Ureter (tissue), 1 donor: Measurements from ENCODE around the gene SHQ1. TPM values are rescaled to one million over a fixed set of nuclear protein-coding genes. Genes with fewer than 3 reads are reported as not detected.
A peak's percentile ranks its signal among the peaks of the same experiment; 100 is the strongest.

Experiments
- DNase-seq: peaks from one replicate; pipeline ENCODE4 v3.0.0-alpha.2; 2020; ENCODE audit warnings: low spot score
- total RNA-seq: library from RNA; stranded (reverse); gene quantifications from one replicate; pipeline ENCODE4 v1.2.4, GENCODE V29; 2023
- donor health status: DM: yes; HTN: yes; CAD: no.

The SHQ1 gene
- total RNA-seq = 31.4 TPM

DNA sequence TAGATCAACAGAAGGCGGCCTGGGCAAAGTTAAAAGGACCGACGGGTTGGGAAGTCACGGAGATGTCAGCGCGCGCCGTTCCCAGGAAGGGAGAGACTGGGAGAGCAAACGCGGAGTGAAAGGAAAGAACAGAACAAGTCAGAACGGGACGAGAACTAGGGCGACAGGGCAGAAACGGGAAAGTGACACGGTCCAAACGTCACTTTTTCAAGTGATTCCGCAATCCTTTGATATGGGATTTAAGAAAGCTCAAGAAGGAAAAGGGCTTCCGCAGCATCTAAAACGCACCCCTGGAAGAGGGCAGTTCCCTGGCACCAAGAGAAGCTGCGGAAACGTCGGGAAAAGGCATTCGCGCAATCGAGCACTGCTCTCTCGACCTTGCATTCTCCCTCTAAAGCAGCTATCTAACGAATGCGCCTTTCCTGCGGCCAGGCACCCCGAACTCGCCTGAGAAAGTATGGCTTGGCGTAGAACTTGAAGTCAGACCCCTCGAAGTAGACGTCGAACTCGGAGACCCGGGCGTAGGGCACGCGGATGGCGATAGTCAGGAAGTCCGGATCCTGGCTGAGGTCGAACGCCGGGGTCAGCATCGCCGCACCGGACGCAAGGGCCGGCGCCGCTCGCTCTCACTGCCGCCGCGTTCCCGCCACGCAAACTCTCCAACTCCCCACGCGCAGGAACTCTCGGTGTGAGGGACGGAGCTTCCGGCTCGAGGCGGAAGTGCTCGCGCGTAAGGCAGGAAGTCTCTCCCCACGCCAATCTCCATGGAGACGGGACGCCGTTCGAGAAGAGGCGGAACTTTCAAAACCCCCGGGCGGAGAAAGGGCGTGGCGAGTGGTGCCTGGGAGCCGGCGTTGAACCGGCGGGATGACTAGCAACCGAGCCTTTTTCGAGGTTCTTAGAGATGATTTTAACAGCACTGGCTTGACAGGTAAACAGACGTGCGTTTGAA is at the start of gene SHQ1:
SHQ1 (minus strand) TSS at position 695 of the 952 bp plus-strand sequence; CDS start at position 590, 105 bp downstream.
- peak; percentile 96 for DNase-seq

DNA sequence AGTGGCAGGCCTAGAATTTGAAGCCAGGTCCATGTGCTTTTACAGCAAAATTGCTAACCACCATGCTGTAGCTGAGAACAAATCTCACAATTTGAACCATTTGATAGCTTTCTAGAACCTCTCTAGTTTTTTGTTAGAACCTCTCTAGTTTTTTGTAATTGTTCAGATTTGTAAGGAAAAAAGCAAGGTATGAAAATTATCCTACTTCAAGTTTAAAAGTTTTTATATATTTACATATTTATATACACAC is 49.4 kb upstream of the SHQ1 start:
- no peak for DNase-seq

GRCh38 chr3:72896996-72897757 is 48.9 kb upstream of the SHQ1 start:
- DNase-seq = no peak

DNA sequence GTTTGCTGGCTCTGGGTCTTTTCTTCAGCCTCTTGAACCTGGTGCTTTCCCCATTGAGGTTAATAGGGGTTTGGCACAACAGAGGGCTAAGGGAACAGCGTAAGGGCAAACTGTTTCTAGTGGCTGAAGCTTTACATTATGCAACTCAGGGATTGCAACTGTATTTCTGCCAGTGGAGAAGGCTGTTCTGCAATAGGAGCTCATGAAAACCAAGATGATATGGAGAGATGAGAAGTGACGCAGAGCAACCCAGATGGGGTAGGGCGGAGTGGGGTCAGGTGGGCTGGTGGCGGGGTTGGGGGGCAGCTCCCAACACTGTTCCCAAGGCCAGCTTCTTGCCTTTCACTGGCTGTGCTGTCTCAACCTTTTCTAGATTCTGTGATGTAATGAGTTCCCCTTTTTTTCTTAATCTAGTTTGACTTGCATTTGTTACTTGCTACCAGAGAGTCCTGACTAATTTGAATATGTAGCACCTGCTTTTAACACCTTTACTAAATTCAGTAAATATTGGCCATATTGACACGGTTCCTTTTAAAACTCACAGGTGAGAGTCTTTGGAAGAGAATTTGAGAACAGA is 46.8 kb upstream of the SHQ1 start:
- no peak for DNase-seq

DNA sequence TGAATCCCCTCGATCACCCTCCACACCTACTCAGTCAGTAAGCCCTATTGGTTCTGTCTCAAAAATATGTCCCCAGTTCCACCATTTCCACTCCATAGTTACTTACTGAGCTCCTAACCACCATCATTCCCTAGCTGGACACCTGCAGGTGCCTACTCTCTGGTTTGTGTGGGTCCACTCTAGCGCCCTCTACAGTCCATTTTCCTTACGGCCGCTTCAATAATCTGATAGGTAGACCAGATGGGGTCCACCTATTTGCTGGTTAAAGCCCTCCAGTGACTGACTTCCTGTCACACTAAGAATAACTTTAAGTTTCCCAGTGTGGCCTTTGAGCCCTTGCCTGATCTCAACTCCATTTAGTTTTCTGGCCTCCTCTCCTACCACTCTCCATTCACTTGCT is 44.6 kb upstream of the SHQ1 start:
- DNase-seq = no peak

- DNase-seq = no peak
Observed at GRCh38 chr3:72892081-72892775, 44.0 kb upstream of the SHQ1 start.

DNA sequence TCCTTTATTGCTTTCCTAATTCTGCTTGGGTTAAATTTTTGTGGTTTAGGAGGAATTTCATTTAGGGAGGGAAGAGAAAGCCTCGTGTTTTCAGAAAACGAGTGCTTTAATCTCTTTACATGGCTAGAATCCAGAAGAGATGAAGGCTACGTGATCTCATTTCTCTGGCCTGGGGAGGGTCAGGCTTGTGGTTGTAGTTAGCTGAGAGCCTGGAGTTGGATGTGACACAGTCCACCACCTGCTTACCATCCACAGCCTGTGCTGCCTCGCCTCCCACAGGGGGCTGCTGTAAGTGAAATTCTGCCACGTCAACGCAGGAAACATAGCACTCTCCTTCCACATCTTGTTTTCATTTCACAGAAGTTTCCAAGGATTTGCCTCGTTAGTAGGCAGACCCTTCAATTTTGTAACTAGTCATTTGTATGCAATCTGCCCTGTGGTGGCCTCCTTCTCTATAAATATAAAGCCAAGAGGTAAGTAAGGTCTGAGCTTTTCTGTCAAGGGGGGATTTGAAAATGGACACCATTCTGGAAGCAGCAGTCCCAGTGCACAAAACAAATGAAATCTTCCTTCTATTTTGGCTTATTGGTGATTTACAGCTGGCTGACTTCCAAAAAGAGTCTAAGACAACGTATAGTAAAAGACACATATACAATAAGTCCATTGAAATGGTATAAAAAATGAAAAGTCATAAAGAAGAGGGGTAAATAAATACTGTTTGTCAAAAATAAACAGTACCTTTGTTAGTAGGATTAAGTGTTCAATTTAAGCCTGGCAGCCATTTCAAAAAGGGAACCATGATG is 43.0 kb upstream of the SHQ1 start:
- no peak for DNase-seq

GRCh38 chr3:72890166-72890925 is 42.1 kb upstream of the SHQ1 start:
- DNase-seq = no peak

DNA sequence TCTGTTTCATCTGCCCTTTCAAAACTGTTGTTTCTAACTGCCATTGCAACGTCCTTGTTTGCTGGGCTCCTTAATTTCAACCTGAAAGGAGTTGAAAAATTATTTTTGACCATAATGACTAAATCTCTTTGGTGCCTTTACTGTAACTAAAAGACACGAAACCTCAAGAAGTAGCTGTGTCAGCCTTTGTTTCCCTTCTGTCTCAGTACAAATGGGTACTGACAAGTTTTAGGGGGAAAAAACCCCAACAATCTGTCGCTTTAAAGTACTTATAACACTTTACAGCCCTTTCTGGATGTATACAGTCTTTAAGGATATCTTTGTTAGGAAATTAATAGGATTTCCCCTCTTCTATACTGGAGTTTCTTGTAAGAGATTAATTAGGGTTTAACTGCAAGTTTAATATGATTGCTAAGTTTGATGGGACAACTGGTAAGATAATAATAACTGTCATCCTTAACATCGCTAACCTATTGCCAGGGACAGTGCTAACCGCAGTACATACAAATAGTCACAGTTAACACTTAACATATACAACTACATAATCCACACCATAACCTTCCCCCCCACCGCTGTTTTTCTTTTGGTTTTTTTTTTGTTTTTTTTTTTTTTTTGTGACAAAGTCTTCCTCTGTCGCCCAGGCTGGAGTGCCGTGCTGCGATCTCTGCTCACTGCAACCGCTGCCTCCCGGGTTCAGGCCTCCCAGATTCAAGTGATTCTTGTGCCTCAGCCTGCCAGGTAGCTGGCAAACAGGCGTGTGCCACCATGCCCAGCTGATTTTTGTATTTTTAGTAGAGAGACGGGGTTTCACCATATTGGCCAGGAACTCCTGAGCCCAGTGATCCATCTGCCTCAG is 41.3 kb upstream of the SHQ1 start:
- DNase-seq = no peak

DNA sequence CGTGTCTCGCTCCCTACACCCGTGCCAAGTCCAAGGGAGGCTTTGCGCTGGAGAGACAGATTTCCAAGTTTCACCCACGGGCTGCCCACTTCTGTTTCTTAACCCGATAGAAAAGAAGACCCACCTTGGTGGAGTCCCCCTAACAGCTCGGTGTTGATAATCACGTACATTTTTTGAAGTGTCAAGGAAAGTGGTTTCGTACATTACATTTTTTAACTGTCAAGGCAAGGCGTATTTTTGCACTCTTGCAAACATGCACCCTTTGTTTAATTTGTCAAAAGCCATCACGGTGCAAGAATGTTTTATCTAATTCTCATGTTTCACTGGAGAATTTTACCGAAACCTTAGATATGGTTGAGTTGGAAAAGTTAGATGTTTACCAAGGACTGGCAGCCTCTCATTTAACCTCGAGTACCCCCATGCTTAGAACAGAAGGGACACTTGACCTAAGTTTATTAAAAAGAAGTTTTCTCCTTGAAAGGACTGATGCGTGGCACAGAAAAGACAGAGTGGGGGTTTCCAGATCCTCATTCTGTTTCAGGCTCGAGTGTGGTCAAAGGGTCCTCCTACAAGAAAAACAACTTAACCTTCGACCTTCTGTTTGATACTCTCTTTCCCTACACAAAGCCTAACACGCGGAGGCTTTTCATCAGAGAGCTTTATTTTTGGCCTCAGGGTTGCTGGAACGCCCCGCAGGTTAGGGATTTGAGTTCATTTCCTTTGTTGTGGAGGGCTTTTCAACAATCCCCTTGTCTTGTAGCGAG is 40.5 kb upstream of the SHQ1 start:
- DNase-seq = no peak

GRCh38 chr3:72887705-72888545 is 39.7 kb upstream of the SHQ1 start, which contains the start of gene GXYLT2:
TSS of gene GXYLT2 (plus strand) at chr3:72888046. CDS start at chr3:72888234, 188 bp downstream.
- peak; percentile 63 for DNase-seq

- no peak for DNase-seq
Observed at GRCh38 chr3:72887343-72887704, 39.1 kb upstream of the SHQ1 start.

DNA sequence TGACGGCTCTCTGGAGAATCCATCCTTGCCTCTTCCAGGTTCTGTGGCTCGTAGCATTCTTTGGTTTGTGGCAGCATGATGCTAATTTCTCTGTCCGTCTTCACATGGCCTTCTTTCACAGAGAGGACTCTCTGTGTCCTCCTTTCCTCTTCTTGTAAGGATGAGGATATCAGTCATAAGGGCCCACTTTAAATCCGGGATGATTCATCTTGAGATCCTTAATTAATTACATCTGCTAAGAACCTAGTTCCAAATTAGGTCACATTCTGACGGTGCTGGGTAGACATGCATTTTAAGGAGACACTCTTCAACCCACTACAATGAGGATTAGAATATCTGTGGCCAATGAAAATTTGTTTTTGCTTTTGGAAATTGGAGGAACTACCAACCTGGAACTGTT is 23.9 kb upstream of the SHQ1 start:
- DNase-seq = no peak

DNA sequence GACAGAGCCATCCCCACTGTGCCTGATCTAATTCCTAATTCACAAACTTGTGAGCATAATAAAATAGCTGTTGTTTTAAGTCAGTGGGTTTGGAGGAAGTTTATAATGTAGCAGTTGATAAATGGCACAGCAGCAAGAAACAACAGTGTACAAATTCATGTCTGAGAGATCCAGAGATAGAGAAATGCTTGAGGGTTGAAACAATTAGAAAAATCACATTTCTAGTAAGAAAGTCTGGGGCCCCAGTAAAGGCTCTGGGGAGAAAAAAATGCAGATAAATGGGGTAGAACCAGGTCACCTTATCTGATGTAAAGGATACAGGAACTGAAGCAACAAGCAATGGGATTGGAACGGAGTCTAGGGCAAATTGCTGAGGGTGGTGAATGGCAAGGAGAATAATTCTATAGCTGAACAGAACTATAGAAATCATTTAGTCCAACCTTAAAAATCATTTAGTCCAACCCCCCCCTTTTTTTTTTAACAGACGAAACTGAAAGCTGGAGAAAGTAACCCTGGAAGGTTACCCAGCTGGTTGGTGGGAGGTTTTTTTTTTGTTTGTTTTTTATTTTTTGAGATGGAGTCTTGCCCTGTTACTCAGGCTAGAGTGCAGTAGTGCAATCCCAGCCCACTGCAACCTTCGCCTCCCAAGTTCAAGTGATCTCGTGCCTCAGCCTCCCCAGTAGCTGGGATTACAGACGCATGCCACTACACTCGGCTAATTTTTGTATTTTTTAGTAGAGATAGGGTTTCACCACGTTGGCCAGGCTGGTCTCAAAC is 14.3 kb upstream of the SHQ1 start:
- DNase-seq = no peak

DNA sequence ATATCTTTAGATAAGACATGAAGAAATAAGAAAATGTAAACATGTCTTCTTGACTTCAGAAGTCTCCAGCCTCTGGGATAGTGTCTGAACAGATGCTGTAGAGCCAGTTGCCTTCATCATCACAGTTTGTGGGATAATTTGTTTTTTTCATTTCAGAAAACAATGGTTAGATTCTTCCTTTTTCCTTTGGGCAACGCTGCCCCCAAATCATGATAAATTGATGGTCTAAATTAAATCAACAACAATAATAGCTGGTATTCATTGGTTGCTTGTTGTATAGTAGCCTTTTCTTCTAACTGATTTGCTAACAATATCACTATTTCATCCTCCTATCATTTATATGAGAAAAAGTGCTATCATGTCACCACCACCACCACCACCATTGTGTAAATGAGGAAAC is 12.6 kb upstream of the SHQ1 start:
- DNase-seq = no peak

DNA sequence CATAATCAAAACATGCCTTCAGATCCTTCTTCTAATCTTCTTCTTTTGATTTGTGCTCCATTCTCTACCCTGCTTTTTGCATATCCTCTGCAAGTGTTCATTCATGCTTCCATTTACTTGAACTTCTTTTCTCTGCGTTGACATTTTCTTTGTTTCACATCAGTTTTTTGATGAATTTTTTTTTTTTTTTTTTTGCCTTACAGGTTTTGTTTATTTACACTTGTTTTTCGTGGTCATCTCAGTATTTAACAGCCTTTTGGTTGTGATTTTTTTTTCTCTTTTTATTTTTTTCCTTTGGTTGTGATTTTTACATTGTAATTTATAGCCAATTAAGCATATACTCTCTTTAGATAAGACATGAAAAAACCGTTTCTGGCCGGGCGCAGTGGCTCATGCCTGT is 11.8 kb upstream of the SHQ1 start:
- DNase-seq = no peak

- no peak for DNase-seq
Observed at GRCh38 chr3:72855001-72855400, 6.8 kb upstream of the SHQ1 start.
